K562 (cell line): ENCODE results near the gene PLCB1. TPM values are rescaled to one million over a fixed set of nuclear protein-coding genes. Genes with fewer than 3 reads are reported as not detected.

ENCODE experiments used
- AFF4 ChIP-seq: sonication (generic); formaldehyde crosslinking; IDR thresholded peaks from 2 replicates; pipeline ENCODE4 v1.8.0; 2023; ENCODE audit warnings: mild to moderate bottlenecking, missing genetic modification reagents
- ATF1 ChIP-seq, 2 experiments: fragments of 450-650 bp in 1 of 2; IDR thresholded peaks; 2 replicates each; pipeline ENCODE4 v1.6.1; 2016; ENCODE audit warnings: missing compliant biosample characterization in 1 of 2, missing genetic modification characterization in 1 of 2
- E2F4 ChIP-seq: sonication (generic); formaldehyde crosslinking; IDR thresholded peaks from 2 replicates; pipeline ENCODE4 v1.8.0; 2022; ENCODE audit warnings: mild to moderate bottlenecking, low read depth, missing genetic modification reagents
- NEUROD1 ChIP-seq: fragments of 150-350 bp; IDR thresholded peaks from 2 replicates; pipeline ENCODE4 v1.6.1; 2014; ENCODE audit warnings: borderline replicate concordance, low read length, low read depth; ENCODE audit not compliant: partially characterized antibody
- POLR2A ChIP-seq: fragments of 450-650 bp; conservative IDR thresholded peaks from 2 replicates; pipeline ENCODE4 v1.6.1; 2016
- PPARD ChIP-seq: fragments of 250-450 bp; sonication (Bioruptor Pico); IDR thresholded peaks from 2 replicates; pipeline ENCODE4 v1.8.0; 2022; ENCODE audit warnings: inconsistent platforms, mild to moderate bottlenecking, moderate library complexity
- RBM17 ChIP-seq: fragments of 200-400 bp; formaldehyde crosslinking; IDR thresholded peaks from 2 replicates; pipeline ENCODE4 v1.6.1; 2017; ENCODE audit warnings: low read depth, mild to moderate bottlenecking, low read length, borderline replicate concordance
- SP2 ChIP-seq: IDR thresholded peaks from 2 replicates; pipeline ENCODE4 v1.6.1; 2011; ENCODE audit warnings: mild to moderate bottlenecking, low read depth, low read length, moderate library complexity; ENCODE audit not compliant: poor library complexity, severe bottlenecking; ENCODE audit errors: extremely low read depth
- TAF1 ChIP-seq: IDR thresholded peaks from 2 replicates; pipeline ENCODE4 v1.6.1; 2011; ENCODE audit warnings: mild to moderate bottlenecking, low read length, moderate library complexity; ENCODE audit not compliant: insufficient read depth, control insufficient read depth, severe bottlenecking; ENCODE audit errors: extremely low read depth
- TAF7 ChIP-seq: fragments of 450-650 bp; IDR thresholded peaks from 2 replicates; pipeline ENCODE4 v1.6.1; 2016; ENCODE audit warnings: missing genetic modification characterization, missing compliant biosample characterization
- ZBTB11 ChIP-seq, 3 experiments: fragments of 200-800 bp in 1 of 3; fragments of 250-450 bp in 1 of 3; fragments of 450-650 bp in 1 of 3; sonication (Bioruptor Pico) in 1 of 3; sonication (Bioruptor generic) in 1 of 3; formaldehyde crosslinking in 1 of 3; IDR thresholded peaks; 2 replicates each; pipeline versions ENCODE4 v1.6.1 to v1.8.0; 2016 to 2022; ENCODE audit warnings: mild to moderate bottlenecking in 2 of 3, missing genetic modification characterization in 2 of 3, missing compliant biosample characterization in 1 of 3, moderate library complexity in 1 of 3
- ZBTB5 ChIP-seq: fragments of 450-650 bp; IDR thresholded peaks from 2 replicates; pipeline ENCODE4 v1.6.1; 2017; ENCODE audit warnings: antibody characterized with exemption
- ZNF134 ChIP-seq: fragments of 250-450 bp; sonication (Bioruptor Pico); conservative IDR thresholded peaks from 2 replicates; pipeline ENCODE4 v1.4.0; 2020
- polyA plus RNA-seq, 8 experiments: library from polyadenylated mRNA; depleted of rRNA in 4 of 8; stranded (reverse) in 5 of 8; unstranded in 3 of 8; fragments of >200 nt; fragmentation: Nextera tagmentation in 2 of 8; fragmentation: Illumina TruSeq in 1 of 8; extraction: Ambion mirVana in 2 of 8; extraction: Trizol in 1 of 8; gene quantifications; 2 replicates each; pipeline versions ENCODE4 v1.2.1 to v1.2.3, GENCODE V29; 2011 to 2014; ENCODE audit warnings: inconsistent platforms in 1 of 8, missing spikeins in 1 of 8
- total RNA-seq, 7 experiments: library from RNA; depleted of rRNA in 6 of 7; stranded (reverse); fragments of >200 nt in 6 of 7; fragmentation: Illumina TruSeq in 2 of 7; extraction: Trizol in 2 of 7; gene quantifications; 2 replicates each; pipeline versions ENCODE4 v1.2.1 to v1.2.3, GENCODE V29; 2011 to 2021; ENCODE audit warnings: low replicate concordance in 1 of 7

The PLCB1 gene
- total and polyA plus RNA-seq, 9 of the 15 experiments (the other 6 are each of a cell fraction or from before 2014, with no cell fraction given), result 0.34 to 3.1 (median 1.3) TPM

GRCh38 chr20:8700756-8701155, 568.7 kb downstream of the PLCB1 start (continued):
- TF ChIP-seq ZBTB11 (CRISPR knock-in tag; IDR thresholded peaks at IDR 0.05), result no peak
- TF ChIP-seq E2F4 (CRISPR knock-in tag), result no peak
- no peak for TF ChIP-seq SP2
- TF ChIP-seq TAF7, result no peak
- no peak for TF ChIP-seq POLR2A
- no peak for TF ChIP-seq ATF1 (CRISPR knock-in tag; IDR thresholded peaks at IDR 0.05)
- no peak for TF ChIP-seq ATF1 (tag; IDR thresholded peaks at IDR 0.05)
- TF ChIP-seq RBM17, result no peak
- no peak for TF ChIP-seq PPARD (CRISPR knock-in tag)
- no peak for TF ChIP-seq AFF4
- no peak for TF ChIP-seq NEUROD1
- TF ChIP-seq TAF1, result no peak
- TF ChIP-seq ZBTB5, result no peak
- no peak for TF ChIP-seq ZNF134
- TF ChIP-seq, all 486 proteins: peak for 0
